Activated CD8-positive, alpha-beta memory T cell treated with anti-CD3 and anti-CD28 coated beads, Interleukin-2, amount 10 ng/mL, durations not matched to agents 7 days and 5 days (primary cell): ENCODE data around the gene ALOX5. TPM values are rescaled to one million over a fixed set of nuclear protein-coding genes. Genes with fewer than 3 reads are reported as not detected.

ENCODE experiments used
- ATAC-seq: fragments of 150-1000 bp; cut with Tn5 transposase; one replicate; pipeline ENCODE4 v1.10.0; 2021; ENCODE audit warnings: moderate library complexity
- CTCF ChIA-PET: fragments of 350-600 bp; sonication (Branson Sonifier 250); formaldehyde crosslinking; loops from one replicate; lab custom pipeline; 2021; ENCODE audit warnings: antibody characterized with exemption; lab: Charles Lee
- DNase-seq: peaks from one replicate; pipeline ENCODE4 v3.0.0-alpha.2; 2020
- H3K27ac Mint-ChIP-seq: one replicate; pipeline ENCODE4 v1.8.0; 2021; ENCODE audit warnings: mild to moderate bottlenecking, mixed read lengths
- H3K27me3 Mint-ChIP-seq: one replicate; pipeline ENCODE4 v1.8.0; 2021; ENCODE audit warnings: mixed read lengths
- H3K36me3 Mint-ChIP-seq: one replicate; pipeline ENCODE4 v1.8.0; 2021; ENCODE audit warnings: mild to moderate bottlenecking, mixed read lengths
- H3K4me1 Mint-ChIP-seq: one replicate; pipeline ENCODE4 v1.8.0; 2021; ENCODE audit warnings: mixed read lengths
- H3K4me3 Mint-ChIP-seq: one replicate; pipeline ENCODE4 v1.8.0; 2021; ENCODE audit warnings: mild to moderate bottlenecking, moderate library complexity, mixed read lengths
- H3K9me3 Mint-ChIP-seq: one replicate; pipeline ENCODE4 v1.8.0; 2022; ENCODE audit warnings: low read depth, mixed read lengths
- total RNA-seq, 2 experiments: library from RNA; stranded (reverse); gene quantifications; one replicate each; pipeline ENCODE4 v1.2.3, GENCODE V29; 2021

ALOX5 gene
- total RNA-seq, 2 experiments from 2014 or later = 1.9 to 8.9 TPM

DNA sequence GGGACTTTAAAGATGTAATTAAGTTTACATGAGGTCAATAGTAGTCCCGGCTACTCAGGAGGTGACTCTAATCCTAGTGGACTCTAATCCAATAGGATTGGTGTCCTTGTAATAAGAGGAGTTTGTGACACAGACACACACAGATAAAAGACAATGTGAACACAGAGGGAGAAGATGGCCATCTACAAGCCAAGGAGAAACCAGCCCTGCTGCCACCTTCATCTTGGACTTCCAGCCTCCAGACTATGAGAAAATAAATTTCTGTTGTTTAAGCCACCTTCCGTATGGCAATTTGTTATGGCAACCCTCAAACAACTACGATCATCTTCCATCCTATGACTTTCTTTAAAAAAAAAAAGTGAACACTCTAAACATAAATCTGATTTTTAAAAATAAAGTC, 116.3 kb downstream of the ALOX5 start:
- peaks cover 13% of the 10 kb centered on the region for H3K9me3 Mint-ChIP-seq
- no peak for DNase-seq
- H3K36me3 Mint-ChIP-seq = peaks cover 17% of the 10 kb centered on the region
- peaks cover under 1% of the 10 kb centered on the region for H3K4me1 Mint-ChIP-seq
- H3K4me3 Mint-ChIP-seq = no peak overlapping the region
- CTCF ChIA-PET = no interaction called here
- H3K27me3 Mint-ChIP-seq = no peaks in the 10 kb centered on the region
- no peak overlapping the region for H3K27ac Mint-ChIP-seq
- ATAC-seq = no peak

DNA sequence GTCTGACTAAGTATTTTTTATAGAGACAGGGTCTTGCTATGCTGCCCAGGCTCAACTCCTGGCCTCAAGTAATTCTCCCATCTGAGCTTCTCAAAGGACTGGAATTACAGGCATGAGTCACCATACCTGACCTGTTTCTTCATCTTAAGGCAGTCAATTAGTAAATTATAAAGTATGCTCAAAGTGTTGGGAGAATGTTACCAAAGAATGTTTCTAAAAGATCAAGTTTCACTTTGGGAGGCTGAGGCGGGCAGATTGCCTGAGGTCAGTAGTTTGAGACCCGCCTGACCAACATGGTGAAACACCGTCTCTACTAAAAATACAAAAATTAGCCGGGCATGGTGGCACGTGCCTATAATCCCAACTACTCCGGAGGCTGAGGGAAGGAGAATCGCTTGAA, 117.0 kb downstream of the ALOX5 start:
- no peak for ATAC-seq
- peaks cover 23% of the 10 kb centered on the region for H3K36me3 Mint-ChIP-seq

More for the DNA sequence above, 117.0 kb downstream of the ALOX5 start:
- Mint-ChIP-seq H3K4me1 (peaks cover 6% of the 10 kb centered on the region), H3K9me3 (peaks cover 18% of the 10 kb centered on the region), H3K27me3 (no peaks in the 10 kb centered on the region), H3K27ac (no peak overlapping the region), H3K4me3 (no peak overlapping the region)
- CTCF ChIA-PET = no interaction called here
- no peak for DNase-seq

Other genes starting within 250 kb of the ALOX5 start
- gene OR13A1, start 58.6 kb upstream of the ALOX5 start, total RNA-seq = not detected